ENCODE data around the gene ARHGAP24.

GRCh38 chr4:85697854-85698253, 222.9 kb downstream of the ARHGAP24 start:
- no peak for TF ChIP-seq POLR2A (IDR thresholded peaks at IDR 0.05)
- TF ChIP-seq CTCF (IDR thresholded peaks at IDR 0.05) = no peak

Data from right lobe of liver (tissue), 4 donors.